Fibroblast of villous mesenchyme (primary cell): ENCODE data around the gene MOSMO. TPM values are rescaled to one million over a fixed set of nuclear protein-coding genes. Genes with fewer than 3 reads are reported as not detected.
"Not testable (repeated sequence)": the region's sequence is repeated elsewhere in the genome, so short reads cannot be mapped to it uniquely, and the experiment has no call there.

Experiments
- DNase-seq: peaks from one replicate; pipeline ENCODE4 v3.0.0-alpha.2; 2010; ENCODE audit warnings: low read depth
- H3K4me3 ChIP-seq: 2 replicates; pipeline ENCODE4 v1.5.1; 2011; ENCODE audit warnings: low read depth, mild to moderate bottlenecking, low read length
- CTCF ChIP-seq: IDR thresholded peaks from 2 replicates; pipeline ENCODE4 v1.5.1; 2012; ENCODE audit warnings: low read depth, mild to moderate bottlenecking, low read length; ENCODE audit not compliant: insufficient read depth
- total RNA-seq: library from RNA; depleted of rRNA; stranded (reverse); fragments of >200 nt; gene quantifications from 2 replicates; pipeline ENCODE4 v1.2.3, GENCODE V29; 2012

The MOSMO gene
- total RNA-seq, 1 donor, result 19.0 TPM

GRCh38 chr16:22031483-22032083 is 23.7 kb downstream of the MOSMO start:
- no peak for TF ChIP-seq CTCF
- no peak for DNase-seq

DNA sequence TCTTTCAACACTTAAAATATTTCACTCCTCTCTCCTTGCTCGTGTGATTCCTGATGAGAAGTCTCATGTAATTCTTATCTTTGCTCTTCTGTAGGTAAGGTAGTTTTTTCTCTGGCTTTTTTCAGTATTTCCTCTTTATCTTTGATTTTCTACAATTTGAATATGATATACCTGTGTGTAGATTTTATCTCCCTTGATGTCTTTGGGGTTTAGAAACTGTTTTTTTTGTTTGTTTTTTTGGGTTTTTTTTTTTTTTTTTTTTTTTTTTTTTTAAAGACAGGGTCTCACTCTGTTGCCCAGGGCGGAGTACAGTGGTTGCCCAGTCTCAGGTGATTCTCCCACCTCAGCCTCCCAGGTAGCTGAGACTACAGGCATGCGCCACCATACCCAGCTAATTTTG is 26.6 kb downstream of the MOSMO start:
- TF ChIP-seq CTCF, result no peak
- DNase-seq, result no peak
- H3K4me3 ChIP-seq, result no peak overlapping the region

More at GRCh38 chr16:22031483-22032083, 23.7 kb downstream of the MOSMO start:
- no peak overlapping the region for H3K4me3 ChIP-seq

DNA sequence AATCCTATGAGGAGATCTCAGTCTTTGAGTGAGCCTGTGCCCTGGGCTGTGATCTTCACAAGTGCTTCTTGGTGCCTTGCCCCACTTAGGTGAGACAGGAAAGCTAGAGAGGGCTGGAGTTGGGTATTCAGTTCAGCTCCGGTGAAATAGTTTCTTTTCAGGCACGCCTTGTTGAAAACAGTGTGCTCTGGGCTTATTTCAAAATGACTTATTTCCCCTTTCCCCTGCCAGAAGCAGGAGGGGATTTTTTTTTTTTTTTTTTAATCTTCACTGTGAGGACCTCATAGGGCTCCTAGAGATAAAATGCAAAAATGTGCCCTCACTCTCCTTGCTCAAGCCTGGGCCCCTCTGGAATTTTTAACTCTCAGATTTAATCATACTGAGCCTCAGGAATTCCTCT is 27.2 kb downstream of the MOSMO start:
- no peak overlapping the region for H3K4me3 ChIP-seq
- TF ChIP-seq CTCF, result no peak
- DNase-seq, result no peak

DNA sequence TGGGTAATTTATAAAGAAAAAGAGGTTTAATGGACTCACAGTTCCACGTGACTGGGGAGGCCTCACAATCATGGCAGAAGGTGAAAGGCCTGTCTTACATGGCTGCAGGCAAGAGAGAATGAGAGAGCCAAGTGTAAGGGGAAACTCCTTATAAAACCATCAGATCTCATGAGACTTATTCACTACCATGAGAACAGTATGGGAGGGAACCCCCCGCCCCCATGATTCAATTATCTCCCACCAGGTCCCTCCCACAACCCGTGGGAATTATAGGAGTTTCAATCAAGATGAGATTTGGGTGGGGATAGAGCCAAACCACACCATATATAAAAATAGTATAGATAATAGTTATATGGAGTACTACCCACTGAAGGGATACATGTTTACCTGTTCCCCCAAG is 36.0 kb downstream of the MOSMO start:
- H3K4me3 ChIP-seq, DNase-seq: not testable (repeated sequence)

DNA sequence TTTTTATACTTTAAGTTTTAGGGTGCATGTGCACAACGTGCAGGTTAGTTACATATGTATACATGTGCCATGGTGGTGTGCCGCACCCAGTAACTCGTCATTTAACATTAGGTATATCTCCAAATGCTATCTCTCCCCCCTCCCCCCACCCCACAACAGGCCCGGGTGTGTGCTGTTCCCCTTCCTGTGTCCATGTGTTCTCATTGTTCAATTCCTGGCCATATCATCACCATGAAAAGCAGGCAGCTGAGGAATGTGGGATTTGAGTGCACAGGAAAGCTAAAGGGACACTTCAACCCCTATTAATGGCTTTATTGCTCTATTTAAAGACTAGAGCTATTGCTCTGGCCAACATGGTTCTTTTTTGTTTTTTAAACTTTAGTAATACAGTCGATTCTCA is 38.0 kb downstream of the MOSMO start:
- H3K4me3 ChIP-seq, DNase-seq: not testable (repeated sequence)

- TF ChIP-seq CTCF, result no peak
- no peak overlapping the region for H3K4me3 ChIP-seq
- no peak for DNase-seq
Observed at GRCh38 chr16:22050963-22051362, 43.1 kb downstream of the MOSMO start.

DNA sequence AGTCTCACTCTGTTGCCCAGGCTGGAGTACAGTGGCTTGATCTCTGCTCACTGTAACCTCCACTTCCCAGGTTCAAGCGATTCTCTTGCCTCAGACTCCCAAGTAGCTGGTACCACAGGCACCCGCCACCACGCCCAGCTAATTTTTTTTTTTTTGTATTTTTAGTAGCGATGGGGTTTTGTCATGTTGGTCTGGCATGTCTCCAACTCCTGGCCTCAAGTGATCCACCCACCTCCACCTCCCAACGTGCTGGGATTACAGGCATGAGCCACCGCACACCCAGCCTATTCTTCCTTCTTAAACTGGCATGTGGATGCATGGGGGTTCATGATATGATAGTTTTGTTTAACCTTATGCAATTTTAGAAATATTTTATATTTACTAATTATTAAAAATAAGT is 45.1 kb downstream of the MOSMO start:
- no peak for TF ChIP-seq CTCF
- no peak for DNase-seq
- no peak overlapping the region for H3K4me3 ChIP-seq

- no peak for TF ChIP-seq CTCF
- H3K4me3 ChIP-seq, result no peak overlapping the region
- no peak for DNase-seq
Observed at GRCh38 chr16:22053921-22054341, 46.0 kb downstream of the MOSMO start.
